RWPE2 (cell line): ENCODE data around the gene CD82.

ENCODE experiments used
- ATAC-seq: fragments of 200-7000 bp; cut with Tn5 transposase; 3 replicates; pipeline ENCODE4 v1.9.1; 2021; ENCODE audit warnings: low read depth
- DNase-seq: peaks from one replicate; pipeline ENCODE4 v3.0.0-alpha.2; 2020; ENCODE audit warnings: low spot score
- H3K27ac ChIP-seq: fragments of 450-650 bp; 2 replicates; pipeline ENCODE4 v1.5.1; 2017; ENCODE audit warnings: mild to moderate bottlenecking; ENCODE audit not compliant: poor library complexity, severe bottlenecking
- H3K27me3 ChIP-seq: fragments of 250-450 bp; sonication (Bioruptor Pico); 2 replicates; pipeline ENCODE4 v1.5.1; 2021; ENCODE audit warnings: mild to moderate bottlenecking, moderate library complexity; ENCODE audit not compliant: insufficient read depth, poor library complexity, severe bottlenecking
- H3K36me3 ChIP-seq: fragments of 250-450 bp; sonication (Bioruptor Pico); 2 replicates; pipeline ENCODE4 v1.5.1; 2020; ENCODE audit warnings: low read depth, mild to moderate bottlenecking, moderate library complexity
- H3K4me1 ChIP-seq: fragments of 250-450 bp; sonication (Bioruptor Pico); 2 replicates; pipeline ENCODE4 v1.5.1; 2021; ENCODE audit warnings: mild to moderate bottlenecking, moderate library complexity; ENCODE audit not compliant: insufficient read depth, poor library complexity, severe bottlenecking
- H3K4me3 ChIP-seq: fragments of 250-450 bp; sonication (Bioruptor Pico); 2 replicates; pipeline ENCODE4 v1.5.1; 2021; ENCODE audit warnings: mild to moderate bottlenecking, moderate library complexity; ENCODE audit not compliant: severe bottlenecking
- H3K9me3 ChIP-seq: fragments of 250-450 bp; sonication (Bioruptor Pico); 2 replicates; pipeline ENCODE4 v1.5.1; 2021; ENCODE audit warnings: mild to moderate bottlenecking, moderate library complexity; ENCODE audit not compliant: severe bottlenecking
- TF ChIP-seq, protein P1 (sequence below): fragments of 450-650 bp; IDR thresholded peaks from one replicate; pipeline ENCODE4 v1.5.1; 2017; ENCODE audit warnings: mild to moderate bottlenecking, moderate library complexity; ENCODE audit not compliant: poor library complexity, severe bottlenecking

CD82 gene

GRCh38 chr11:44598831-44599230 lies 33.4 kb downstream of the CD82 start:
- no peak overlapping the region for H3K27ac ChIP-seq
- no peak for ATAC-seq

GRCh38 chr11:44600261-44600660 lies 34.8 kb downstream of the CD82 start:
- DNase-seq = no peak
- H3K27ac ChIP-seq = no peak overlapping the region

More at GRCh38 chr11:44598831-44599230, 33.4 kb downstream of the CD82 start:
- Histone ChIP-seq H3K36me3 (peaks cover 8% of the 10 kb centered on the region; the same call in 1 of the 2 replicates), H3K27me3 (no peaks in the 10 kb centered on the region), H3K4me3 (no peak overlapping the region), H3K4me1 (no peaks in the 10 kb centered on the region), H3K9me3 (no peaks in the 10 kb centered on the region)
- TF ChIP-seq, protein P1, sequence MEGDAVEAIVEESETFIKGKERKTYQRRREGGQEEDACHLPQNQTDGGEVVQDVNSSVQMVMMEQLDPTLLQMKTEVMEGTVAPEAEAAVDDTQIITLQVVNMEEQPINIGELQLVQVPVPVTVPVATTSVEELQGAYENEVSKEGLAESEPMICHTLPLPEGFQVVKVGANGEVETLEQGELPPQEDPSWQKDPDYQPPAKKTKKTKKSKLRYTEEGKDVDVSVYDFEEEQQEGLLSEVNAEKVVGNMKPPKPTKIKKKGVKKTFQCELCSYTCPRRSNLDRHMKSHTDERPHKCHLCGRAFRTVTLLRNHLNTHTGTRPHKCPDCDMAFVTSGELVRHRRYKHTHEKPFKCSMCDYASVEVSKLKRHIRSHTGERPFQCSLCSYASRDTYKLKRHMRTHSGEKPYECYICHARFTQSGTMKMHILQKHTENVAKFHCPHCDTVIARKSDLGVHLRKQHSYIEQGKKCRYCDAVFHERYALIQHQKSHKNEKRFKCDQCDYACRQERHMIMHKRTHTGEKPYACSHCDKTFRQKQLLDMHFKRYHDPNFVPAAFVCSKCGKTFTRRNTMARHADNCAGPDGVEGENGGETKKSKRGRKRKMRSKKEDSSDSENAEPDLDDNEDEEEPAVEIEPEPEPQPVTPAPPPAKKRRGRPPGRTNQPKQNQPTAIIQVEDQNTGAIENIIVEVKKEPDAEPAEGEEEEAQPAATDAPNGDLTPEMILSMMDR = no peak
- DNase-seq = no peak

GRCh38 chr11:44600839-44601383 lies 35.4 kb downstream of the CD82 start:
- Histone ChIP-seq H3K27ac (no peak overlapping the region), H3K27me3 (no peaks in the 10 kb centered on the region), H3K36me3 (peaks cover 22% of the 10 kb centered on the region), H3K9me3 (no peaks in the 10 kb centered on the region), H3K4me3 (no peak overlapping the region), H3K4me1 (no peaks in the 10 kb centered on the region)
- DNase-seq (no peak), ATAC-seq (no peak)
- TF ChIP-seq, protein P1 = no peak

More at GRCh38 chr11:44600261-44600660, 34.8 kb downstream of the CD82 start:
- TF ChIP-seq, protein P1 = no peak
- Histone ChIP-seq H3K4me1 (no peaks in the 10 kb centered on the region), H3K4me3 (no peak overlapping the region), H3K9me3 (no peaks in the 10 kb centered on the region), H3K36me3 (peaks cover 16% of the 10 kb centered on the region), H3K27me3 (no peaks in the 10 kb centered on the region)
- no peak for ATAC-seq

DNA sequence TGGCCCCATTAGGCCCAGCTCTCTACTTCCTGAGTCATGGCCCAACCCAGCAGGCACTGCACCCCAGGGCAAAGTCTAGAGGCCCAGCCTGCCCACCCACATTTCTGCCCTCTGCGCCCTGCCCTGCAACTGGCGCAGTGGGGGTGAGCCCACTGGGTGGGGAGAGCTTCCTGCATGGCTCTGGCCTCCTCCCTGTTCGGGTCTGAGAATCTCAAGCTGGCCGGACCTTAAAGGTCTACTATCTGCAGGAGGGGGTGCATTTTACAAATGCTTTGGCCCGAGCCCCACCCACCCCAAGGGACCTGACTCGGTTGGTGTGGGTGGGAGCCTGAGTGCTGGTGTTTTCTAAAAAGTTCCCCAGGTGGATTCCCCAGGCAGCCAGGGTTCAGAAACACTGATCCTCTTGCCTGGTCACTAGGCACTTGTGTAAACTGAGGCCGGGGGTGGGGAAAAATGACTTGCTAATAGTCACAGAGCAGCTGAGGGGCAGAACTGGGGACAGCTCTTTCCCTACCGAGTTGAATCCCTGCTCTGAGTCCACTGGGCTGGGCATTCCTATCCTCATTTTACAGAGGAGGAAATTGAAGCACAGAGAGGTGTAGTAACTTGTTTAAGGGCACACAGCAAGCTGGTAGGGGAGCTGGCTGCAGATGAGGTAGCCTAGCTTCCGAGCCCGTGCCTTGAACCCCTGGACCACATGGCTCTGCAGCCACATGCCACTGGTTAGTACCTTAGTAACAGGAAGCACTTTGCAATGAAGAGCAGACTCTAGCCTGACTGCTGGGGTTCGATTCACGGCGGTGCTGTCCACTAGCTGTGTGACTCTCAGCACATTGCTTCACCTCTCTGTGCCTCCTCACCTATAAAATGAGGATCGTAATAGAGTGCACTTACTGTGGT lies 36.3 kb downstream of the CD82 start:
- ATAC-seq (0 out of 3 replicates have a peak, but pooled peaks have one; percentile 31), DNase-seq (no peak)
- Histone ChIP-seq H3K36me3 (peaks cover 28% of the 10 kb centered on the region), H3K4me1 (no peaks in the 10 kb centered on the region), H3K27me3 (no peaks in the 10 kb centered on the region), H3K4me3 (no peak overlapping the region), H3K9me3 (no peaks in the 10 kb centered on the region), H3K27ac (no peak overlapping the region)
- TF ChIP-seq, protein P1 = no peak
